Tibial nerve (tissue), 4 donors: ENCODE results near the gene PEX11G.

ENCODE experiments used
- CTCF ChIP-seq, 5 experiments: fragments of 200-600 bp in 3 of 5; fragments of 450-650 bp in 2 of 5; sonication (generic) in 3 of 5; IDR thresholded peaks; one replicate each; pipeline ENCODE4 v1.5.1; 2016 to 2019; ENCODE audit warnings: antibody characterized with exemption in 5 of 5, mild to moderate bottlenecking in 3 of 5, moderate library complexity in 2 of 5
- EP300 ChIP-seq, 2 donors: sonication (generic); formaldehyde crosslinking; IDR thresholded peaks; one replicate each; pipeline ENCODE4 v1.6.1; 2017; ENCODE audit warnings: antibody characterized with exemption in 2 of 2, mild to moderate bottlenecking in 1 of 2
- POLR2A ChIP-seq, 2 donors: fragments of 450-650 bp; IDR thresholded peaks; one replicate each; pipeline ENCODE4 v1.6.1; 2017; ENCODE audit warnings: antibody characterized with exemption in 2 of 2, mild to moderate bottlenecking in 2 of 2, moderate library complexity in 2 of 2

- peak; percentile 64 to 79 for TF ChIP-seq POLR2A (IDR thresholded peaks at IDR 0.05)
- TF ChIP-seq CTCF (IDR thresholded peaks at IDR 0.05), result peak in 2 of 5 experiments; percentile 22 to 41
- TF ChIP-seq EP300 (IDR thresholded peaks at IDR 0.05), result peak; percentile 32 to 86
These were observed at the start of gene PEX11G for GRCh38 chr19:7488736-7489353.
